HFF-Myc (cell line): Measurements from ENCODE around the gene C2orf92.
A peak's percentile ranks its signal among the peaks of the same experiment; 100 is the strongest.
"Not testable (repeated sequence)": the region's sequence is repeated elsewhere in the genome, so short reads cannot be mapped to it uniquely, and the experiment has no call there.

ENCODE experiments used
- DNase-seq: peaks from one replicate; pipeline ENCODE4 v3.0.0-alpha.2; 2011; ENCODE audit warnings: low read depth; ENCODE audit errors: extremely low read depth
- H3K4me3 ChIP-seq: replicated peaks from 2 replicates; pipeline ENCODE4 v1.5.1; 2011; ENCODE audit warnings: low read depth, mild to moderate bottlenecking, control low read depth, low read length
- TF ChIP-seq, protein P1 (sequence below): IDR thresholded peaks from 2 replicates; pipeline ENCODE4 v1.5.1; 2012; ENCODE audit warnings: mild to moderate bottlenecking, low read depth, low read length, control low read depth; ENCODE audit errors: missing control alignments

C2orf92 gene

DNA sequence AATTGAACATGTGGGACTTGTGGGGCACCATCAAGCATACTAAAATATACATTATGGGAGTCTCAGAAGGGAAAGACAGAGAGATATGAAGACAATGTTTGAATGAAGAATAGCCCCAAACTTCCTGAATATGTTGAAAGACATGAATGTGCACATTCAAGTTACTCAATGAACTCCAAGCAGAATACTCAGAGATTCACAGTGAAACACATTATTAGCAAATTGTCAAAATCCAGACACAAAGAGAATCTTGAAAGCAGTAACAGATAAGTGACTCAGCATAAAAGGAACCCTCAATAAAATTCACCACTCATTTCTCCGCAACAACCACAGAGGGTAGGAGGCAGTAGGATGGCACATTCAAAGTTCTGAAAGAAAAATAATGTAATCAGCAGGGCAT, 8.8 kb downstream of the C2orf92 start:
- DNase-seq, result no peak
- TF ChIP-seq, protein P1, sequence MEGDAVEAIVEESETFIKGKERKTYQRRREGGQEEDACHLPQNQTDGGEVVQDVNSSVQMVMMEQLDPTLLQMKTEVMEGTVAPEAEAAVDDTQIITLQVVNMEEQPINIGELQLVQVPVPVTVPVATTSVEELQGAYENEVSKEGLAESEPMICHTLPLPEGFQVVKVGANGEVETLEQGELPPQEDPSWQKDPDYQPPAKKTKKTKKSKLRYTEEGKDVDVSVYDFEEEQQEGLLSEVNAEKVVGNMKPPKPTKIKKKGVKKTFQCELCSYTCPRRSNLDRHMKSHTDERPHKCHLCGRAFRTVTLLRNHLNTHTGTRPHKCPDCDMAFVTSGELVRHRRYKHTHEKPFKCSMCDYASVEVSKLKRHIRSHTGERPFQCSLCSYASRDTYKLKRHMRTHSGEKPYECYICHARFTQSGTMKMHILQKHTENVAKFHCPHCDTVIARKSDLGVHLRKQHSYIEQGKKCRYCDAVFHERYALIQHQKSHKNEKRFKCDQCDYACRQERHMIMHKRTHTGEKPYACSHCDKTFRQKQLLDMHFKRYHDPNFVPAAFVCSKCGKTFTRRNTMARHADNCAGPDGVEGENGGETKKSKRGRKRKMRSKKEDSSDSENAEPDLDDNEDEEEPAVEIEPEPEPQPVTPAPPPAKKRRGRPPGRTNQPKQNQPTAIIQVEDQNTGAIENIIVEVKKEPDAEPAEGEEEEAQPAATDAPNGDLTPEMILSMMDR, result no peak
- no peak overlapping the region for H3K4me3 ChIP-seq

DNA sequence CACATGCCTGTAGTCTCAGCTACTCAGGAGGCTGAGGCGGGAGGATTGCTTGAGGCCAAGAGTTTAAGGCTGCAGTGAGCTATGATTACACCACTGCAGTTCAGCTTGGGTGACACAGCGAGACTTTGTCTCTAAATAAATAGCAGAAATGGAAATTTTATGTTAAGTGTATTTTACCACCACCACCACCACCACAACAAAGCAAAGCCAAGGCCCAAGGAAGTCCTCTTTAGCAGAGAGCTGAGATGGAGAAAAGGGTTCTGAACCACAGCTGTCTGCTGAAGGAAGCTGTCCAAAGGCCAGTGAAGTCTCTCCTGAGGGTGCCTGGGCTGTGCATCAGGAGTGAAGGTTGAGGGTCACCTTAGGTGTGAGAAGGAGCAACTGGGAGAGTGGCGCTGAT, 17.7 kb downstream of the C2orf92 start:
- not testable (repeated sequence) for H3K4me3 ChIP-seq, DNase-seq

DNA sequence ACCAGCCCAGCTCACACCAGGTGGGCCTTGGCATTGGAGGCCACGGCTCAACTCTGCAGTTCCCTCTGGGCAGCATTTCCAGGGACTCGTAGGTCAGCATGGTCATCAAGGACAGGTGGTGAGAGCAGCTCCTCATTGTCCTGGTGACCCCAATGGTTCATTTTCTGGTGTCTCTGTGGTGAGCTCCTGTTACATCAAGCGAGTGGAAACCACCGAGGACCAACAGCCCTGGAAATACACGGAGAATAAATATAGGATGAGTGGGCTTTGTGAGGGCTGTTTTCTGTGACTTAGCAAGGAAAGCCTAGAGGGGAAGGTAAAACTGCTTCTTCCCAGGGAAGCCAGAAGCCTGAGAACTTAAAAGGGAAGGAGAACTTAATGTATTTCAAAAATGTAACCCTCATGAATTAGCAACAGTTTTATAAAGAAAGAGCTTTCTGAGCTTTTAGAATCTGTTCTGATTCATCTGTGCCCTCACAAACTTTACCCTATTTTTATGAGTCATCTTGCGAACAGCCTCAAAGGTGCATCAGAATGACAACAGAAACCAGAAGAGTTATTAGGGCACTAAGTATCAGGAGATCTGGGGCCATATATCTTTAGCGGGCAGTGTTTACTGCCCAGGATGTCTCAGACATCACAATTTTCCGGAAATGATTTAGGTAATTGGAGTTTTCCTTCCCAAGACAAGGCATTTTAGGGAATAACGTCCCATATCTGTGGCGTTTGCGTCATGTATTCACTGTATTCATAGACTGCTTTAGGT, 18.7 kb downstream of the C2orf92 start:
- DNase-seq, result no peak
- TF ChIP-seq, protein P1, result no peak
- H3K4me3 ChIP-seq, result no peak overlapping the region

DNA sequence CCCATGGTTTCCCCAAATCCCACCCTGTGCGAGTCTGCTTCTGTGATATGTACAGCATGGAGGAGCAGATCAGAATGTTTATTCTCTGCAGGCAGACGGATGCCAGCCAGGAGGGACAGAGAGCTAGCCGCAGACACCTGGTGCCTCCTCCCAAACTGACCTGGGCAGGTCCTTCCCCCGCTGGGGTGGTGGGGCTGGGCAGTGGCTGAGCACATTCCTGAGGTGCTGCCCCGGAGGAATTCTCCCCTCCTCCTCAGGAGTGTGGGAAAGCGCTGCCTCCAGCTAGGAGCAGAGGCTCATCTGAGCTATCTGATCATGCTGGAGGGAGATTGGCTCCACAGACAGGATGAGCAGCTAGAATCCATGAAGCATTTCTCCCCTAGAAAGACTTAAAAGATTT, 21.7 kb downstream of the C2orf92 start:
- DNase-seq, result no peak
- TF ChIP-seq, protein P1, result no peak

DNA sequence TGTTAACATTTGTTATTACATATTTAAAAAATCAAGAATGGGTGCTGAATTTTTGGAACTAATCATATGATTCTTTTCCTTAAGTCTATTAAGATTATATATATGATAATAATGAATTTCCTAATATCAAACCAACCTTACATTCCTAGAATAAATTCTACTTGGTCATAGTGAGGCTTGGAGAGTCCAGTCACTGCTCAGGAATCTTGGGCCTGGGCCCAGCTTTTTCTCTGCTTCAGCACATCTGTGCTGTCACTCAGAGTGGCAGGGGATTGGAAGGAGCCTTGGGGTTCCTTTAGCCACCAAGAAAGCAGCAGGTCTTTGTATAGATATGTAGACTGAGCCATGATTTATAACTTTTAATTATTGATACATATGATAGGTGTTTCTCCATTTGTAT, 24.0 kb downstream of the C2orf92 start:
- H3K4me3 ChIP-seq, result no peak overlapping the region
- no peak for DNase-seq
- TF ChIP-seq, protein P1, result no peak

More for the DNA sequence above, 21.7 kb downstream of the C2orf92 start:
- no peak overlapping the region for H3K4me3 ChIP-seq

DNA sequence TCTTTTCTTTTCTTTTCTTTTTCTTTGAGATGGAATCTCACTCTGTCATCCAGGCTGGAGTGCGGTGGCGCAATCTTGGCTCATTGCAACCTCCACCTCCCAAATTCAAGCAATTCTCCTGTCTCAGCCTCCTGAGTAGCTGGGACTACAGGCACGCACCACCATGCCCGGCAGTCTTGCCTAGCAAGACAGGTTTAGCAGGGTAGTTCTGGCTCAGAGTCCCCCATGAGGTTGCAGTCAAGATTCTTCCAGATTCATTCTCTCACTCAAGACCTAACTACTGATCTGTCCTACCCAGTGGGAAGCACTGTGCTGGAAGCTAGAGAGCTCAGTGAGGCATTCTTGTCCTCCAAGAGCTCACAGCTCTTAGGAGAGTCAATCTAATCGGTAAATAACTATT, 26.2 kb downstream of the C2orf92 start:
- no peak for DNase-seq
- TF ChIP-seq, protein P1, result no peak
- no peak overlapping the region for H3K4me3 ChIP-seq

DNA sequence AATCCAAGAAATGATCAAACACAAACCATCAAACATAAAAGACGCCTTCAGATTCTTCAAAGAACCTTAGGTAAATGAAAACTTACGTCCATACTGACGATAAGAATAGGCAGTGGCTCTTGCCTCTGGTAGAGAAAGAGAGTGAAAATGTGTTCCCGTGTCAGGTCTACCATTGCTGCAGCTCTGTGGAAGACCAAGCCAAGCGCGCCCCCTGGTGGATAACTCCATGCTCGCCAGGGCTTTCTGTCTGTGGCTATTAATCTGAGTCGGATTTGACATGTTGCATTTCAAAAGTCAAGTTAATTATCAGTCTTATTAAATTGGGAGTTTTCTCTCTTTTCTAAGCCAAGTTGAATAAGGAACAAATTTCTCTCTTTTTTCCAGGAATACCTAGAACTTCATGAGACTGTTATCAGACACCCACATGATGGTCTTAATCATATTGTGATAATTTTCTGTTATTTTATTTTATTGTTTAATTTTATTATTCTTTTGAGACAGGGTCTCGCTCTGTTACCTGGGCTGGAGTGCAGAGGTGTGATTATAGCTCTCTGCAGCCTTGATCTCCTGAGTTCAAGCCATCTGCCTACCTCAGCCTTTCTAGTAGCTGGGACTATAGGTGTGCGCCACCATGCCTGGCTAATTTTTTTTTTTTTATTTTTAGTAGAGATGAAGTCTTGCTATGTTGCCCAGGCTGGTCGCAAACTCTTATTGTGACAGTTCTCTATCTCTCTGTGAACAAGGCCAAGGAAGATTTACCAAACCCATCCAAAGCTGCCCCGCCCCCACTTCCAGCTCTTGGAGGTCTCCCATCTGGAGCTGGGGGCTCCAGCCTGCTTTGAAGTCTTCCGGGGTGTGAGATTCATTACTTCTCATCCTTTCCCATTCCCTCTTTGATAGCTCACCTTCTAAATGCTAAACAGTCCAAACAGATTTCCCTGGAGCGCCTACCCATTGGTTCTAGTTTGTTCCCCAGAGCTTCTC, 28.0 kb downstream of the C2orf92 start:
- DNase-seq, result peak; percentile 53
- H3K4me3 ChIP-seq, result no peak overlapping the region
- TF ChIP-seq, protein P1, result peak; percentile 91
